Right cardiac atrium (tissue), 5 donors: ENCODE results near the gene AP1B1. TPM values are rescaled to one million over a fixed set of nuclear protein-coding genes. Genes with fewer than 3 reads are reported as not detected.

Experiments used
- ATAC-seq, 2 donors: fragments of 200-7000 bp; cut with Tn5 transposase; one replicate each; pipeline versions ENCODE4 v1.8.0 to v1.9.1; 2020; ENCODE audit warnings: moderate library complexity in 2 of 2, mild to moderate bottlenecking in 1 of 2
- DNase-seq, 3 donors: peaks; one replicate each; pipeline ENCODE4 v3.0.0-alpha.2; 2020
- H3K27ac ChIP-seq: one replicate; pipeline ENCODE4 v1.5.1; 2013; ENCODE audit warnings: mild to moderate bottlenecking, low read length, control low read depth, moderate library complexity
- H3K27me3 ChIP-seq: one replicate; pipeline ENCODE4 v1.6.1; 2013; ENCODE audit not compliant: control insufficient read depth, insufficient read depth
- H3K4me1 ChIP-seq: one replicate; pipeline ENCODE4 v1.6.1; 2013; ENCODE audit warnings: low read length; ENCODE audit not compliant: control insufficient read depth, insufficient read depth
- H3K4me3 ChIP-seq: one replicate; pipeline ENCODE4 v1.5.1; 2013; ENCODE audit warnings: low read length, control low read depth
- H3K9me3 ChIP-seq: one replicate; pipeline ENCODE4 v1.6.1; 2013; ENCODE audit warnings: low read length; ENCODE audit not compliant: control insufficient read depth
- WGBS: extraction: QIAGEN DNeasy Blood & Tissue Kit; methylation state at CpG from one replicate; pipeline ENCODE4 v1.1.7; 2013; 5-methylcytosine and 5-hydroxymethylcytosine counted together
- intact Hi-C, 4 donors: fragments of 100-400 bp; cut with DNase I; formaldehyde crosslinking; loops; one replicate each; pipeline versions ENCODE4 v1.11.0 to v1.14.0; 2022 to 2023
- microRNA-seq, 2 donors: library from miRNA; unstranded; fragments of <30 nt; microRNA quantifications; one replicate each; pipeline ENCODE4 v1.2.0, GENCODE V29; 2020 to 2021
- polyA plus RNA-seq: library from polyadenylated mRNA; stranded (reverse); fragments of 200-250 nt; gene quantifications from one replicate; pipeline ENCODE4 v1.2.3, GENCODE V29; 2013
- total RNA-seq, 4 donors: library from RNA; stranded (reverse); fragmentation: NEBNext Ultra II Directional; extraction: Animal tissue kit (Norgen Biotek cat#: 25700); gene quantifications; one replicate each; pipeline ENCODE4 v1.2.1, GENCODE V29; 2021
- donor health status: healthy with polysubstance abuse.
- donor health status: DM: no; HTN: yes; CAD: no.
- donor health status: DM: no; HTN: no; CAD: no.
- donor health status: DM: no; HTN: yes; CAD: no; lungs with severe emphysema.
- donor health status: DM: yes; HTN: yes; CAD: no.

AP1B1 gene
- total and polyA plus RNA-seq, 5 donors = 21.7 to 44.6 (median 38.6) TPM

GRCh38 chr22:29288837-29289236, 99.5 kb downstream of the AP1B1 start:
- DNase-seq (no peak), ATAC-seq (no peak)
- no peaks in the 10 kb centered on the region for H3K4me1 ChIP-seq
- no peak overlapping the region for H3K27ac ChIP-seq
- 62% methylated on average over 2 of the region's 2 CpGs for WGBS
- no peaks in the 10 kb centered on the region for H3K27me3 ChIP-seq
- H3K4me3 ChIP-seq = no peak overlapping the region
- intact Hi-C loops = no loop called here
- H3K9me3 ChIP-seq = no peaks in the 10 kb centered on the region

DNA sequence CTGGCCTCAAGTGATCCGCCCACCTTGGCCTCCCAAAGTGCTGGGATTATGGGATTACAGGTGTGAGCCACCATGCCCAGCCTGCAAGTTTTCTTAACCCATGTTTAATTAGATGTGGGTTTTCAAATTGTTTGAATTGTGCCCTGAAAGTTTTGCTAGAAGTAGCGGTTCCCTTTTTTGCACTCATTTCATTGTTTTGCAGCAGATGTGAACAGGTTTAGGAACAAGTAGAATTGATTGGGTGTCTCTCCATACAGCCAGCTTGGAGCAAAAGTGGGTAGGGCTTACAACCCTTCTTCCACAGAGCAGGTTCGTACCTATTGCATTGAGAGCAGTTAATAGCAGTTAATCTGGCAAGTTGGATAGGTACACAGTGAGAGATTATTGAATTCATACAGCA, 104.2 kb downstream of the AP1B1 start:
- intact Hi-C loops = no loop called here
- Histone ChIP-seq H3K27ac (no peak overlapping the region), H3K4me3 (no peak overlapping the region), H3K4me1 (no peaks in the 10 kb centered on the region), H3K27me3 (no peaks in the 10 kb centered on the region), H3K9me3 (no peaks in the 10 kb centered on the region)
- whole genome bisulfite sequencing = 91% methylated on average over 3 of the region's 3 CpGs
- no peak for DNase-seq
- no peak for ATAC-seq

- Histone ChIP-seq H3K4me3 (no peak overlapping the region), H3K4me1 (no peaks in the 10 kb centered on the region), H3K9me3 (no peaks in the 10 kb centered on the region), H3K27me3 (no peaks in the 10 kb centered on the region), H3K27ac (no peak overlapping the region)
- WGBS = 96% methylated on average over 1 of the region's 1 CpG
- intact Hi-C loops = no loop called here
- ATAC-seq (no peak), DNase-seq (no peak)
Measured at GRCh38 chr22:29277927-29278326, 110.4 kb downstream of the AP1B1 start.

Small RNA genes within 50 kb of the gene (microRNA-seq; reads per million reads assigned to microRNA genes)
- 8.0 to 18.5 reads per million in 2 donors for gene MIR3653

Other genes with a start within 250 kb of the AP1B1 start
- 1 to 10 TPM in 2 of 4 donors, under 1 TPM in 2; 0.74 to 1.6 (median 0.99) TPM for gene EMID1, start 182.7 kb downstream of the AP1B1 start, total RNA-seq
- 0.95 TPM for gene EMID1, start 182.7 kb downstream of the AP1B1 start, polyA plus RNA-seq
- 10 to 100 TPM; 16.8 to 19.3 (median 17.8) TPM for gene RHBDD3, start 120.6 kb downstream of the AP1B1 start, total RNA-seq
- gene RHBDD3, start 120.6 kb downstream of the AP1B1 start, polyA plus RNA-seq = 20.8 TPM
- 100 to 1,000 TPM; 136 to 162 (median 151) TPM for gene EWSR1, start 120.3 kb downstream of the AP1B1 start, total RNA-seq
- 119 TPM for gene EWSR1, start 120.3 kb downstream of the AP1B1 start, polyA plus RNA-seq
- gene GAS2L1, start 81.9 kb downstream of the AP1B1 start, total RNA-seq = 10 to 100 TPM; 17.1 to 25.7 (median 22.6) TPM
- gene GAS2L1, start 81.9 kb downstream of the AP1B1 start, polyA plus RNA-seq = 16.9 TPM
- 1 to 10 TPM; 1.1 to 2.9 (median 1.6) TPM for gene RASL10A, start 72.9 kb downstream of the AP1B1 start, total RNA-seq
- 1.2 TPM for gene RASL10A, start 72.9 kb downstream of the AP1B1 start, polyA plus RNA-seq
- not detected for gene RFPL1, start 50.0 kb upstream of the AP1B1 start, total RNA-seq
- gene RFPL1, start 50.0 kb upstream of the AP1B1 start, polyA plus RNA-seq = not detected
- under 1 TPM; 0.14 to 0.45 (median 0.33) TPM for gene NEFH, start 91.6 kb upstream of the AP1B1 start, total RNA-seq
- 0.38 TPM for gene NEFH, start 91.6 kb upstream of the AP1B1 start, polyA plus RNA-seq
- gene THOC5, start 165.2 kb upstream of the AP1B1 start, total RNA-seq = 10 to 100 TPM; 31.0 to 58.9 (median 42.3) TPM
- 30.5 TPM for gene THOC5, start 165.2 kb upstream of the AP1B1 start, polyA plus RNA-seq
- gene NIPSNAP1, start 192.5 kb upstream of the AP1B1 start, total RNA-seq = 10 to 100 TPM; 16.6 to 29.2 (median 23.6) TPM
- gene NIPSNAP1, start 192.5 kb upstream of the AP1B1 start, polyA plus RNA-seq = 22.7 TPM
- 10 to 100 TPM; 45.8 to 53.9 (median 50.7) TPM for gene NF2, start 215.1 kb upstream of the AP1B1 start, total RNA-seq
- 23.4 TPM for gene NF2, start 215.1 kb upstream of the AP1B1 start, polyA plus RNA-seq